ENCODE measurements around the gene GUCD1. TPM values are rescaled to one million over a fixed set of nuclear protein-coding genes. Genes with fewer than 3 reads are reported as not detected.

The GUCD1 gene
- total RNA-seq, 1 donor from 2014 or later = 77.7 TPM

DNA sequence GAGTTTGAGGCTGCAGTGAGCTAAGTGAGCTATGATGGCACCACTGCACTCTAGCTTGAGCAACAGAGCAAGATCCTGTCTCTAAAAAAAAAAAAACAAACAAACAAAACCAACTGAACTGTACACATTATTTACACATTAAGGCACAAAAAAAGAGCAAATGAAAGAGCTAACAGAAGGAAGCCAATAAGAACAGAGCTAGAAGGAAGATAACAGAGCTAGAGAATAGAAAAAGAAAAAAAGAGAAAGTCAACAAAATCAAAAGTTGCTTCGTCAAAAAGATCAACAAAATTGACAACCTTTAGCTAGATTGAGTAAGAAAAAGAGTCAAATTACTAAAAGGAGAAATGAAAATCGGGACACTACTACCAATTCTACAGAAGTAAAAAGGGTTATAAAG lies 25.0 kb downstream of the GUCD1 start:
- H3K9me3 ChIP-seq (ENCODE audit: insufficient read depth, low read depth, low read length) = no peaks in the 10 kb centered on the region
- no peak overlapping the region for H3K4me3 Mint-ChIP-seq (ENCODE audit: unreplicated experiment)
- H3K79me2 ChIP-seq (ENCODE audit: insufficient read depth, low read length) = no peaks in the 10 kb centered on the region
- no peak overlapping the region for H3K4me2 ChIP-seq (ENCODE audit: low read length)
- H3K9ac ChIP-seq (ENCODE audit: low read length) = no peak overlapping the region
- peaks cover 2% of the 10 kb centered on the region for H3K27me3 Mint-ChIP-seq (ENCODE audit: low read depth, unreplicated experiment)
- H3K27ac ChIP-seq (ENCODE audit: low read depth, low read length) = no peak overlapping the region
- H3K36me3 ChIP-seq (ENCODE audit: insufficient read depth, low read length) = no peaks in the 10 kb centered on the region
- no peak overlapping the region for H3K4me3 ChIP-seq (ENCODE audit: insufficient read depth, low read depth, low read length)
- H3K27me3 ChIP-seq (ENCODE audit: insufficient read depth, low read length) = peaks cover 2% of the 10 kb centered on the region
- no peak overlapping the region for H2AFZ ChIP-seq (ENCODE audit: low read depth, low read length)
- H3K36me3 Mint-ChIP-seq (ENCODE audit: low read depth, unreplicated experiment) = no peaks in the 10 kb centered on the region
- no peaks in the 10 kb centered on the region for H3K4me1 ChIP-seq (ENCODE audit: insufficient read depth, low read length)
- no peak overlapping the region for H3K27ac Mint-ChIP-seq (ENCODE audit: unreplicated experiment)
- H4K20me1 ChIP-seq (ENCODE audit: insufficient read depth, low read length) = no peaks in the 10 kb centered on the region
- H3K4me1 Mint-ChIP-seq (ENCODE audit: low read depth, unreplicated experiment) = peaks cover 3% of the 10 kb centered on the region
- DNase-seq (ENCODE audit: low read depth) (no peak), FAIRE-seq (no peak)
- no peaks in the 10 kb centered on the region for H3K9me3 Mint-ChIP-seq (ENCODE audit: unreplicated experiment)
- no peak for TF ChIP-seq EZH2 (IDR thresholded peaks at IDR 0.05; ENCODE audit: insufficient read depth, low read length)
- TF ChIP-seq, protein P1, sequence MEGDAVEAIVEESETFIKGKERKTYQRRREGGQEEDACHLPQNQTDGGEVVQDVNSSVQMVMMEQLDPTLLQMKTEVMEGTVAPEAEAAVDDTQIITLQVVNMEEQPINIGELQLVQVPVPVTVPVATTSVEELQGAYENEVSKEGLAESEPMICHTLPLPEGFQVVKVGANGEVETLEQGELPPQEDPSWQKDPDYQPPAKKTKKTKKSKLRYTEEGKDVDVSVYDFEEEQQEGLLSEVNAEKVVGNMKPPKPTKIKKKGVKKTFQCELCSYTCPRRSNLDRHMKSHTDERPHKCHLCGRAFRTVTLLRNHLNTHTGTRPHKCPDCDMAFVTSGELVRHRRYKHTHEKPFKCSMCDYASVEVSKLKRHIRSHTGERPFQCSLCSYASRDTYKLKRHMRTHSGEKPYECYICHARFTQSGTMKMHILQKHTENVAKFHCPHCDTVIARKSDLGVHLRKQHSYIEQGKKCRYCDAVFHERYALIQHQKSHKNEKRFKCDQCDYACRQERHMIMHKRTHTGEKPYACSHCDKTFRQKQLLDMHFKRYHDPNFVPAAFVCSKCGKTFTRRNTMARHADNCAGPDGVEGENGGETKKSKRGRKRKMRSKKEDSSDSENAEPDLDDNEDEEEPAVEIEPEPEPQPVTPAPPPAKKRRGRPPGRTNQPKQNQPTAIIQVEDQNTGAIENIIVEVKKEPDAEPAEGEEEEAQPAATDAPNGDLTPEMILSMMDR (IDR thresholded peaks at IDR 0.05; ENCODE audit: insufficient read depth, low read depth, low read length) = no peak

DNA sequence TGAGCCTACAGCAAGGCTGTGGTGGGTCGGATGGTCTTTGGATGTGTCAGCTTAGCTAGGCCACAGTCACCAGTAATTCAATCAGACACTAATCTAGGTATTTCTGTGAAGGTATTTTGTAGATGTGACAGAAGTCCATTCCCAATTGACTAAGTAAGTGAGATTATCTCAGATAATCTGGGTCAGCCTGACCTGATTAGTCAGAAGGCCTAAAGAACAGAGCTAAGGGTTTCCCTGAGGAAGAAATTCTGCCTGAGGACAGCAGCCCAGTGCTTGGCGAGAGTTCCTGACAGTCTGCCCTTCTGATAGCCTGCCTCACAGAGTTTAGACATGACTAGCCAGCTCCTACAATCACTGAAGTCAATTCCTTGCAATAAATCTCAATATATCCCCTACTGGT lies 28.7 kb downstream of the GUCD1 start:
- Histone ChIP-seq H3K4me2 (ENCODE audit: low read length) (no peak overlapping the region), H3K36me3 (ENCODE audit: insufficient read depth, low read length) (no peaks in the 10 kb centered on the region), H3K79me2 (ENCODE audit: insufficient read depth, low read length) (no peaks in the 10 kb centered on the region), H3K9ac (ENCODE audit: low read length) (no peak overlapping the region), H3K27ac (ENCODE audit: low read depth, low read length) (no peak overlapping the region), H3K4me3 (ENCODE audit: insufficient read depth, low read depth, low read length) (no peak overlapping the region), H3K9me3 (ENCODE audit: insufficient read depth, low read depth, low read length) (no peaks in the 10 kb centered on the region), H3K27me3 (ENCODE audit: insufficient read depth, low read length) (peaks cover under 1% of the 10 kb centered on the region), H4K20me1 (ENCODE audit: insufficient read depth, low read length) (no peaks in the 10 kb centered on the region), H2AFZ (ENCODE audit: low read depth, low read length) (no peak overlapping the region), H3K4me1 (ENCODE audit: insufficient read depth, low read length) (peaks cover 10% of the 10 kb centered on the region)
- Mint-ChIP-seq H3K36me3 (ENCODE audit: low read depth, unreplicated experiment) (no peaks in the 10 kb centered on the region), H3K9me3 (ENCODE audit: unreplicated experiment) (no peaks in the 10 kb centered on the region), H3K27me3 (ENCODE audit: low read depth, unreplicated experiment) (peaks cover 5% of the 10 kb centered on the region), H3K27ac (ENCODE audit: unreplicated experiment) (no peak overlapping the region), H3K4me1 (ENCODE audit: low read depth, unreplicated experiment) (peaks cover 6% of the 10 kb centered on the region), H3K4me3 (ENCODE audit: unreplicated experiment) (no peak overlapping the region)
- DNase-seq (ENCODE audit: low read depth) (no peak), FAIRE-seq (no peak)
- TF ChIP-seq, protein P1 (IDR thresholded peaks at IDR 0.05; ENCODE audit: insufficient read depth, low read depth, low read length) = no peak
- no peak for TF ChIP-seq EZH2 (IDR thresholded peaks at IDR 0.05; ENCODE audit: insufficient read depth, low read length)

DNA sequence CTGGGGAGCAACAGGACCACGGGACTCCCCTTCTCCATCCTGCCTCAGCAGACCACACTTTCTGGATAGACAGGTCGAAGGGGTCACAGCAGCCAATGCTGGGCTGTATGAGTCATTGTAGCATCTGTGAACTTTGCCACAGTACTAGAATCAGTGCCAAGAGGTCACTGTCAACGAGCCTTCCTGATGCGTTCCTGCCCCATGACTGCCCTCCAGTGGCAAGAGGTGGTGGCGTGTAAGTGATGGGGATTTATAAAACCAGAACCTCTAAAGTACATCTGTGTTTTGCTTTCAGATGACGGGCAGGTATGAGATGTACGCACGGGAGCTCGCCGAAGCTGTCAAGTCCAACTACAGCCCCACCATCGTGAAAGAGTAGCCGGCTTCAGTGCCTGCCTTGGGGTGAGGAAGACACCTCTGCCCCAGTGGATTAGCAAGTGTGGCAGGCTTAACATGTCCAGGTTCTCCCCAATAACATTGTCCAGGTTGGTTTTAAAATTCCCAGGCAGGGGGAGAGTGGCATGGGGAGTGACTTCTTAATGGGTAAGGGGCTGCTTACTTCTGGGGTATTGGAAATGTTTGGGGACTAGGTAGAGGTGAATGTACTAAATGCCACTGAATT lies 29.4 kb downstream of the GUCD1 start:
- no peak overlapping the region for H3K4me2 ChIP-seq (ENCODE audit: low read length)
- peaks cover 6% of the 10 kb centered on the region for H3K4me1 Mint-ChIP-seq (ENCODE audit: low read depth, unreplicated experiment)
- no peaks in the 10 kb centered on the region for H3K36me3 ChIP-seq (ENCODE audit: insufficient read depth, low read length)
- FAIRE-seq (peak; percentile 70), DNase-seq (ENCODE audit: low read depth) (peak; percentile 25)
- H3K27ac ChIP-seq (ENCODE audit: low read depth, low read length) = no peak overlapping the region
- no peaks in the 10 kb centered on the region for H4K20me1 ChIP-seq (ENCODE audit: insufficient read depth, low read length)
- H3K9me3 Mint-ChIP-seq (ENCODE audit: unreplicated experiment) = no peaks in the 10 kb centered on the region
- H3K9ac ChIP-seq (ENCODE audit: low read length) = no peak overlapping the region
- no peaks in the 10 kb centered on the region for H3K36me3 Mint-ChIP-seq (ENCODE audit: low read depth, unreplicated experiment)
- no peaks in the 10 kb centered on the region for H3K27me3 ChIP-seq (ENCODE audit: insufficient read depth, low read length)
- TF ChIP-seq, protein P1 (IDR thresholded peaks at IDR 0.05; ENCODE audit: insufficient read depth, low read depth, low read length) = peak; percentile 90
- no peak for TF ChIP-seq EZH2 (IDR thresholded peaks at IDR 0.05; ENCODE audit: insufficient read depth, low read length)
- H2AFZ ChIP-seq (ENCODE audit: low read depth, low read length) = no peak overlapping the region
- H3K4me1 ChIP-seq (ENCODE audit: insufficient read depth, low read length) = peaks cover 10% of the 10 kb centered on the region
- no peak overlapping the region for H3K27ac Mint-ChIP-seq (ENCODE audit: unreplicated experiment)
- no peak overlapping the region for H3K4me3 ChIP-seq (ENCODE audit: insufficient read depth, low read depth, low read length)
- H3K9me3 ChIP-seq (ENCODE audit: insufficient read depth, low read depth, low read length) = no peaks in the 10 kb centered on the region
- peaks cover 8% of the 10 kb centered on the region for H3K27me3 Mint-ChIP-seq (ENCODE audit: low read depth, unreplicated experiment)
- H3K79me2 ChIP-seq (ENCODE audit: insufficient read depth, low read length) = no peaks in the 10 kb centered on the region
- no peak overlapping the region for H3K4me3 Mint-ChIP-seq (ENCODE audit: unreplicated experiment)

Data from astrocyte (in vitro differentiated cells and primary cell).